Measurements from ENCODE around the gene VCL.
A peak's percentile ranks its signal among the peaks of the same experiment; 100 is the strongest.

The VCL gene

DNA sequence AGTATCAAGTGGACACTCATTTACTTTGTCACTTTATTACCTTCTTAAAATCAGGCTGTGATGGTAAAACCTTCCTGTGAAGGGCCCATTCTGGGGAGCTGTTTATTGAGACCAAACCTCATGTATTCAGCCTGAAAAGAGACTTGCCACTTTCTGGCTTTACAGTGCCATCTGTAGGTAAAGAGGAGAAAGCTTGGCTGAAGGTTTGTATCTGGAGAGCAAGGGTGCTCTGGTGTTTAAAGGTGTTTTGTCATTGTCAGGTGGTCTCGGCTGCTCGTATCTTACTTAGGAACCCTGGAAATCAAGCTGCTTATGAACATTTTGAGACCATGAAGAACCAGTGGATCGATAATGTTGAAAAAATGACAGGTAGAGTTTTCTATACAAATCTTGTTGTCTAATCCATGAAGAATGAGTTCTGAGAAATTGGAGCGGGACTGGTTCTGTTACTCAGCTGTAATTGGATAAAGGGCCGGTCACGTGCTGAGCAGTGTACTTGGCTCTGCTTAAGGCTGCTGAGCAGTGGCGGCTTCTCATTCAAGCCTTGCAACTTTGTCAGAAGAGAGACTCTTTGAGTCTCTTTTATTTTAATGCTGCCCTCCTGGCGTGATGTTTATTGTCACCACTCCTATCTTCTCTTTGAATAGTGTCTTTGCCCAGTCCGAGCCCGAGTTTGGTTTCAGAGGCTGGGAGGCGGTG is 105.8 kb downstream of the VCL start:
- no peak overlapping the region for H3K4me3 Mint-ChIP-seq
- H3K9me3 Mint-ChIP-seq = no peaks in the 10 kb centered on the region
- no peaks in the 10 kb centered on the region for H3K27me3 Mint-ChIP-seq
- H3K36me3 Mint-ChIP-seq (ENCODE audit: low read depth) = peaks cover 39% of the 10 kb centered on the region
- H3K27ac Mint-ChIP-seq = no peak overlapping the region
- no peaks in the 10 kb centered on the region for H3K4me1 Mint-ChIP-seq (ENCODE audit: low read depth)

DNA sequence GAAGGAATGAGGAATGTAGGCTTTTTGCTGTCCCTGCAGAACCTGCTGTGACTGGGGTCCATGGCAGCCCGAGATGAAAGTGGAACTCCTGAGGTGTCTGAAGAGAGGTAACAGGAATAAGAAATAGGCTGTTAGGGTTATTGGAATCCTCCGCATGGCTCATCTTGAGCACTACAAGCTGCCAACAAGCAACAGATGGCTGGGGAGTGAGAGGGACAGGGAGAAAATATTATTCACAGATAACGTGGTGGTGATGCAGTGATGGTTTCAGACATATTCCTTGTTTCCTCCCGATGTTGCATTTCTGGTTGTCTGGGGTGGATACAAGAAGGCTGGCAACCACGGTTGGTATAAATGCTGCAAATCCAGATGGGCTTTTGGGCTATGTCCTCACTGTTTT is 106.6 kb downstream of the VCL start:
- no peak overlapping the region for H3K4me3 Mint-ChIP-seq
- H3K9me3 Mint-ChIP-seq = no peaks in the 10 kb centered on the region
- H3K27me3 Mint-ChIP-seq = no peaks in the 10 kb centered on the region
- peaks cover 36% of the 10 kb centered on the region for H3K36me3 Mint-ChIP-seq (ENCODE audit: low read depth)
- no peaks in the 10 kb centered on the region for H3K4me1 Mint-ChIP-seq (ENCODE audit: low read depth)
- H3K27ac Mint-ChIP-seq = no peak overlapping the region

DNA sequence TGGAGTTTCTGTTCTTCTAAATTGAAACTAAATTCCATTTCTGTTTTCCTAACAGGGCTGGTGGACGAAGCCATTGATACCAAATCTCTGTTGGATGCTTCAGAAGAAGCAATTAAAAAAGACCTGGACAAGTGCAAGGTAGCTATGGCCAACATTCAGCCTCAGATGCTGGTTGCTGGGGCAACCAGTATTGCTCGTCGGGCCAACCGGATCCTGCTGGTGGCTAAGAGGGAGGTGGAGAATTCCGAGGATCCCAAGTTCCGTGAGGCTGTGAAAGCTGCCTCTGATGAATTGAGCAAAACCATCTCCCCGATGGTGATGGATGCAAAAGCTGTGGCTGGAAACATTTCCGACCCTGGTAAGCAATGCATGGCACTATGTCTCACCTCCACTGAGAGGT is 107.1 kb downstream of the VCL start:
- Mint-ChIP-seq H3K27me3 (no peaks in the 10 kb centered on the region), H3K27ac (no peak overlapping the region), H3K4me3 (no peak overlapping the region), H3K4me1 (ENCODE audit: low read depth) (no peaks in the 10 kb centered on the region), H3K36me3 (ENCODE audit: low read depth) (peaks cover 42% of the 10 kb centered on the region), H3K9me3 (no peaks in the 10 kb centered on the region)

DNA sequence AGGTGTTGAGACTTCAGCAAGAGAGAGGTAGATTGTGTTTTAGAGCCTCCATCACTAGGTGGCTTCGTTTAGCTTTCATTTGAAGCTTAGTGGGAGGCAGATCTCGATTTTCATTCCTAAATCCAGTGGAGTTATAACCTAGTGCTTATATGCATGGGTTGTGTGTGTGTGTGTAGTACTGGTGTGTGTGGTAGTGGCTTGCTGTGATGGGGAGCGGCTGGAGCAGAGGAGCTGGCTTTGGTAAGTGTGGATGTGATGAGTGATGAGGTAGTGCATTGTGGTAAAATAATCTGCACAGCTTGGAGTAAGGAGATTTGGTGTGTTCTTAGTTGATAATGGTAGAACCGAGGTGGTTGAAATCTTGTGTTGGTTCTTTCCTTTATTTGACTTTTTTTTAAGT is 109.5 kb downstream of the VCL start:
- Mint-ChIP-seq H3K4me3 (no peak overlapping the region), H3K9me3 (no peaks in the 10 kb centered on the region), H3K4me1 (ENCODE audit: low read depth) (no peaks in the 10 kb centered on the region), H3K27me3 (no peaks in the 10 kb centered on the region), H3K36me3 (ENCODE audit: low read depth) (peaks cover 60% of the 10 kb centered on the region), H3K27ac (no peak overlapping the region)

DNA sequence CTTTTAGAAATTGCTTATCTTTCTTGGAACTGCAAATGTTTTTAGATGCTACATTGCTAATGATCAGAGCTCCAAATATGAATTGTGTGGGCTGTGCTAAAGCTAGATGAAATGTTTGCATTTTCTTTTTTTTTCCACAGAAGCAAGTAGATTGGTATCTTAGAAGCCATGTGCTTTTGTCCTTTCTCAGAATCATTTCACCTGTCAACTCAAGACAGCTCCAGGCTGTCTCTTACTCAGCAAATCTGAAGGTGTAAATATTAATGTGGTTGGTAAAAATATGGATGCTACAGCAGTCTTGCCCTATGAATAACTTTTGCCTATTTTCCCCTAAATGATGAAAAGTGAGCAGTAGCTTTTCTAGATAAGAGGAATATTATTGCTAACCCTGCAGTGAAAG is 111.5 kb downstream of the VCL start:
- H3K4me1 Mint-ChIP-seq (ENCODE audit: low read depth) = no peaks in the 10 kb centered on the region
- H3K36me3 Mint-ChIP-seq (ENCODE audit: low read depth) = peaks cover 74% of the 10 kb centered on the region
- no peak overlapping the region for H3K27ac Mint-ChIP-seq

DNA sequence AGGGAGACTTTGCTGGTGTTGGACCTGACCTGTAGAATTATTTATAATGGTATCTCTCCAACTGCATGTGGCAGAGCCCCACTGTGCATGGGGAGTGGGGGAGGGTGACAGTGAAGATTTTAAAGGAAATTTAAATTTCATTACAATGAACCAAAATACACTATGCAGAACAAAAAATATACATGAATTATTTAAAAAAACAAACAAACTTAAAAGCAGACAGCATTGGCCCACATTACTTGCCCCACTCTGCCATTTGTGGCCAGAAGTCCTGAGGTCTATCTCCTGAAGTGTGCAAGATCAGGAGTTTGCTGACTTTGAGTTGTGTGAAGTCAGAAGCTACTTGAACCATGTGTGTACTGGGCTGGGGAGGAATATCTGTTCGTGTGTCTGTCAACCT is 112.2 kb downstream of the VCL start:
- H3K4me1 Mint-ChIP-seq (ENCODE audit: low read depth) = no peaks in the 10 kb centered on the region
- H3K27ac Mint-ChIP-seq = peak overlapping the region; percentile 8
- no peak overlapping the region for H3K4me3 Mint-ChIP-seq
- peaks cover 74% of the 10 kb centered on the region for H3K36me3 Mint-ChIP-seq (ENCODE audit: low read depth)
- H3K9me3 Mint-ChIP-seq = no peaks in the 10 kb centered on the region
- H3K27me3 Mint-ChIP-seq = no peaks in the 10 kb centered on the region

More for the DNA sequence above, 111.5 kb downstream of the VCL start:
- no peaks in the 10 kb centered on the region for H3K9me3 Mint-ChIP-seq
- no peaks in the 10 kb centered on the region for H3K27me3 Mint-ChIP-seq
- no peak overlapping the region for H3K4me3 Mint-ChIP-seq

DNA sequence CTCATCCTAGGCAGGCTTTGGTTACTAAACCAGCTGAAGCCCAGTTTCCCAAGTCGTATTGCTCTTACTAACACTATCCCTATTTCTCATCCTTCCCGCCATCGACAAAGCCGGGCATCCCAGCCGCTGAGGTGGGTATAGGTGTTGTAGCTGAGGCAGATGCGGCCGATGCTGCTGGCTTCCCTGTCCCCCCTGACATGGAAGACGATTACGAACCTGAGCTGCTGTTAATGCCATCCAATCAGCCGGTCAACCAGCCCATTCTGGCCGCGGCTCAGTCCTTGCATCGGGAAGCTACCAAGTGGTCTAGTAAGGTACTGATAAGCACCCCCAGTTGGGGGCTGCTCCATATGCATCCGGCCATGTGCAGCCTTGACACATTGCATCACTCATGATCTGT is 113.9 kb downstream of the VCL start:
- H3K36me3 Mint-ChIP-seq (ENCODE audit: low read depth) = peaks cover 76% of the 10 kb centered on the region
- H3K4me1 Mint-ChIP-seq (ENCODE audit: low read depth) = no peaks in the 10 kb centered on the region
- no peak overlapping the region for H3K4me3 Mint-ChIP-seq
- H3K27ac Mint-ChIP-seq = no peak overlapping the region
- no peaks in the 10 kb centered on the region for H3K27me3 Mint-ChIP-seq
- H3K9me3 Mint-ChIP-seq = no peaks in the 10 kb centered on the region

DNA sequence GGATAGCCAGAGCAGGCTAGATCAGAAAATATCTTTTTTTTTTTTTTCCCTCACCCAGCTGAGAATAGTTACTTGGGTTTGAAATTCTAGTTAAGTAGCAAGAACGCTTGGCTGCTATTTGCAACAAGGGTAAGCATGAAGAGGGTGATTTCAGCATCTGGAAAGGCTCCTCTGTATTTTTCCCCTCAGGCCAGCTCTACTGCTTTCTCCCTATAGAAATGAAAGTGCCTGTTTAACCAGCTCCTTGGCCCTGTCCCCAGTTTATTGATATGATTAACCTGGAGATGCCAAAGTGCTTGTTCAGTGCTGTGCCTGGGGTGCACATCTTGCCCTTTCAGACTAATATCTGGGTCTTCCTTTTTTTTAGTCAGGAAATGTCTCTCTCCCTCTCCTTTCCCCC is 115.6 kb downstream of the VCL start:
- peaks cover 9% of the 10 kb centered on the region for H3K4me1 Mint-ChIP-seq (ENCODE audit: low read depth)
- no peaks in the 10 kb centered on the region for H3K27me3 Mint-ChIP-seq
- no peak overlapping the region for H3K4me3 Mint-ChIP-seq
- H3K36me3 Mint-ChIP-seq (ENCODE audit: low read depth) = peaks cover 81% of the 10 kb centered on the region
- no peaks in the 10 kb centered on the region for H3K9me3 Mint-ChIP-seq
- peak overlapping the region; percentile 14 for H3K27ac Mint-ChIP-seq

DNA sequence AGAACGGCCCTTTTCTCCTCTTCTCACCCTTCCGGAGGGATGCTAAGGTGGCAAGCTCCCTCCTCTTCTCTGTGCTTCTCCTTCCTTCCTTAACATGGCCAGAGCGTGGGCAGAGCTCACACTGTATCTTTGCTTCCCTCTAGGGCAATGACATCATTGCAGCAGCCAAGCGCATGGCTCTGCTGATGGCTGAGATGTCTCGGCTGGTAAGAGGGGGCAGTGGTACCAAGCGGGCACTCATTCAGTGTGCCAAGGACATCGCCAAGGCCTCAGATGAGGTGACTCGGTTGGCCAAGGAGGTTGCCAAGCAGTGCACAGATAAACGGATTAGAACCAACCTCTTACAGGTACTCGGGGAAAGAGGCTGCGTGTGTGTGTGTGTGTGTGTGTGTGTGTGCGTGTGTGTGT is 116.1 kb downstream of the VCL start:
- H3K36me3 Mint-ChIP-seq (ENCODE audit: low read depth) = peaks cover 84% of the 10 kb centered on the region

DNA sequence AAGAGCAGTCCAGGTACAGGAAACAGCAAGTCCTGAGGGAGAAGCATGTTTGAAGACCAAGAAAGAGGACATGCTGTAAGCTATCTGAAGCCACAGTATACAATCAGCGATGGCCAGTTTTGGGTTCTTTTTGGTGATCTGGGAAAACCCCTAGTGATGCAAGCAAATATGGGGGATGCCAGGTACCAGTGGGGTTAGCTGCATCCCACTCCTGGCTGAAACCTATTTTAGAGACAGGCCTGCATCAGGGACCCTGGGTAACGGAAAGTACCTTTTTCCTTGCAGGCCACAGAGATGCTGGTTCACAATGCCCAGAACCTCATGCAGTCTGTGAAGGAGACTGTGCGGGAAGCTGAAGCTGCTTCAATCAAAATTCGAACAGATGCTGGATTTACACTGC is 119.8 kb downstream of the VCL start:
- H3K4me1 Mint-ChIP-seq (ENCODE audit: low read depth) = peaks cover 9% of the 10 kb centered on the region
- H3K36me3 Mint-ChIP-seq (ENCODE audit: low read depth) = peaks cover 87% of the 10 kb centered on the region
- H3K9me3 Mint-ChIP-seq = no peaks in the 10 kb centered on the region
- peak overlapping the region; percentile 67 for H3K27ac Mint-ChIP-seq
- no peaks in the 10 kb centered on the region for H3K27me3 Mint-ChIP-seq
- no peak overlapping the region for H3K4me3 Mint-ChIP-seq

More for the DNA sequence above, 116.1 kb downstream of the VCL start:
- peak overlapping the region; percentile 14 for H3K27ac Mint-ChIP-seq
- no peaks in the 10 kb centered on the region for H3K27me3 Mint-ChIP-seq
- H3K9me3 Mint-ChIP-seq = no peaks in the 10 kb centered on the region
- peaks cover 9% of the 10 kb centered on the region for H3K4me1 Mint-ChIP-seq (ENCODE audit: low read depth)
- no peak overlapping the region for H3K4me3 Mint-ChIP-seq

DNA sequence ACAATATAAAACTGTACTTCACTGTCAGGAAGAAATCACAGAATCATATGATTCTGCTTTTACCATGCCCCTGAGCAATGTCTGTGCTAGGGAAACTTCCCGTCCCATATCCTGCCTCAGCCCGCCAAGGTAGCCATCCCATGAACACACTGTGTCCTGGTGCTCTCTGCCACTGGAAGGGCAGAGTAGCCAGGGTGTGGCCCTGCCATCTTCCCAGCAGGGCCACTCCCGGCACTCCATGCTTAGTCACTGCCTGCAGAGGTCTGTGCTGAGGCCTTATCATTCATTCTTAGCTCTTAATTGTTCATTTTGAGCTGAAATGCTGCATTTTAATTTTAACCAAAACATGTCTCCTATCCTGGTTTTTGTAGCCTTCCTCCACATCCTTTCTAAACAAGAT is 120.9 kb downstream of the VCL start:
- Mint-ChIP-seq H3K27me3 (no peaks in the 10 kb centered on the region), H3K27ac (peak overlapping the region; percentile 51), H3K4me3 (no peak overlapping the region), H3K36me3 (ENCODE audit: low read depth) (peaks cover 86% of the 10 kb centered on the region), H3K9me3 (no peaks in the 10 kb centered on the region), H3K4me1 (ENCODE audit: low read depth) (peaks cover 9% of the 10 kb centered on the region)

DNA sequence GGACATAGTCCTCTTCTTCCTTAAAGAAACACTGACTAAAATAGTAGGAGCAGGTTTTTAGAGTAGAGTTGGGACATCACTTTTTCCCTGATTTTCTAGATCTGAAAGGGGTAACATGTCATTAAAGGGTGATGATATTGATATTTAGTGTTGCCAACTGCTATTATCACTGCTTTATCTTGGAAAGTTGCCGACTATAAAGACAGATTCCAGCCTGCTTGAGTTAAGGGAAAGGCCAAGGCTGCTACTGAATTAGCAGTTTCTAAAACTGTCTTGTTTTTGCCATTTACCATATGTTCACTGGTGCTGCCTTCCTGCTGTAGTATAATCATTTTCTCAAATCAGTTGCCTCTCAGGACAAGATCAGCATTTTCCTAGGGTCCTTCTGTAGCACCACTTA is 123.0 kb downstream of the VCL start:
- no peak overlapping the region for H3K4me3 Mint-ChIP-seq
- H3K27me3 Mint-ChIP-seq = no peaks in the 10 kb centered on the region
- H3K36me3 Mint-ChIP-seq (ENCODE audit: low read depth) = peaks cover 86% of the 10 kb centered on the region
- peaks cover 9% of the 10 kb centered on the region for H3K4me1 Mint-ChIP-seq (ENCODE audit: low read depth)
- no peaks in the 10 kb centered on the region for H3K9me3 Mint-ChIP-seq
- no peak overlapping the region for H3K27ac Mint-ChIP-seq

DNA sequence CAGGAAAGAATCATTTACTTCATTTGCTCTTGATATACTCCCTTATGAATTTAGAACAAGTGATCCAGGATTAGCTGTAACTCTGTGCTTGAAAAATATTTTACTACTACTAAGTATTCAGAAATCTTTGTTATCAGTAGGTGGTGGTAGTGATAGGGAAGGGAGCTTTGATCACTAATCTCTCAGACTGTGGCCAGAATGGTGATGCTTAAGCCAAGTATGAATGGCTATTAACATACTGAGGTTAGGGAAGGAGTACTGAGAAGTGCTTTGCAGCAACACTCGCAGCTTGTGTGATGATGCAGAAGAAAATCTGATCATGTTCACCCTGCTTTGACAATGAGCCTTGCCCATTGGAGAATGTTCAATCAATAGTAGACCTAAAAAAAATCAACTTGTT is 123.5 kb downstream of the VCL start:
- Mint-ChIP-seq H3K36me3 (ENCODE audit: low read depth) (peaks cover 86% of the 10 kb centered on the region), H3K4me3 (no peak overlapping the region)

DNA sequence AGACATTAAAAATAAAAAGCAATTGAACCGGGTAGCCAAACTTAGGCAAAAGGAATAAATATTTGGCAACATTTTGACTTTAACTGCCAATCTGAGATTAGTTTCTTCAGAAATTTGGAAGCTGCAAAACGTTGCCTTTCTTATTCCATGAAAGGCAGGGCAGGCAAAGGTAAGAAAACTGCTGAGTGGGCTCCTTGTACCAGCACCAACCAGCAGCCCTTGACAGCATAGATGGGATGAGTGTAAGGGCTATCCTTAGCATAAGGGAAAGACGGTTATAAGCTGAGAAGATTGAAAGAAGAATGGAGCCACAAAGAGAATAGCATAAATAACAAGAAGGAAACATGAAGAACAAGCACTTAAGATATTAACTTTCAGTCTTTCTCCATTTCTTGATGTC is 124.1 kb downstream of the VCL start:
- Mint-ChIP-seq H3K36me3 (ENCODE audit: low read depth) (peaks cover 79% of the 10 kb centered on the region), H3K27ac (no peak overlapping the region), H3K27me3 (no peaks in the 10 kb centered on the region), H3K9me3 (no peaks in the 10 kb centered on the region), H3K4me1 (ENCODE audit: low read depth) (peaks cover 9% of the 10 kb centered on the region), H3K4me3 (no peak overlapping the region)

More for the DNA sequence above, 123.5 kb downstream of the VCL start:
- H3K27ac Mint-ChIP-seq = no peak overlapping the region
- peaks cover 9% of the 10 kb centered on the region for H3K4me1 Mint-ChIP-seq (ENCODE audit: low read depth)
- no peaks in the 10 kb centered on the region for H3K27me3 Mint-ChIP-seq
- no peaks in the 10 kb centered on the region for H3K9me3 Mint-ChIP-seq

DNA sequence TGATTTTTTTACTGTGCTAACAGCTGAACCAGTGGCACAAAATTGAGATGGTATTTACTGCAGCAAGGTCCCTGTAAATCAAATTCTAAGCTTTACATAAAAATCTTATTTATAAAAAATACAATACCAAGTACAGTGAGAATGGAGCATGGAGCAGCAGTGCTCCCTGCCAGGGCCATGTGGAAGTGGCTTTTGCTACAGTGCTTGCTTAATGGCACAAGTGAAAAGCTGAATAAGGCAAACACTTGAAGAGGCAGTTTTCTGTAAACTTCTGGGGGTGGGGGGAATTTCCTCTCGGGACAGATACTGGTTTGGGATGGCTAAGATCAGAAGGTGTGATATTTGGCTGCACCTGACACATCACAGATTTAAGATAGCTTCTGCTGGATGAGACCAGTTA is 125.2 kb downstream of the VCL start:
- Mint-ChIP-seq H3K36me3 (ENCODE audit: low read depth) (peaks cover 72% of the 10 kb centered on the region), H3K27me3 (no peaks in the 10 kb centered on the region), H3K9me3 (no peaks in the 10 kb centered on the region), H3K4me1 (ENCODE audit: low read depth) (peaks cover 2% of the 10 kb centered on the region), H3K4me3 (no peak overlapping the region), H3K27ac (no peak overlapping the region)
